Measurements from ENCODE around the gene RAD52. TPM values are rescaled to one million over a fixed set of nuclear protein-coding genes. Genes with fewer than 3 reads are reported as not detected.

RAD52 gene
- total and polyA plus RNA-seq, 7 donors, result 5.9 to 14.4 (median 7.2) TPM

GRCh38 chr12:968545-968944 lies 19.1 kb upstream of the RAD52 start:
- no peak for DNase-seq
- TF ChIP-seq CTCF (IDR thresholded peaks at IDR 0.05), result no peak
- Histone ChIP-seq H3K9me3 (no peaks in the 10 kb centered on the region), H3K27ac (no peak overlapping the region), H3K36me3 (ENCODE audit: insufficient read depth in 1 of 2, low read depth in 1 of 2) (no peaks in the 10 kb centered on the region), H3K4me1 (no peaks in the 10 kb centered on the region), H3K4me3 (no peak overlapping the region), H3K27me3 (ENCODE audit: insufficient read depth in 3 of 3, low read length in 2 of 3) (no peaks in the 10 kb centered on the region)
- ATAC-seq, result no peak
- intact Hi-C loops (cut with DNase I), result no loop called here
- 65 to 90% (median 86%) methylated on average over 4 of the region's 4 CpGs for WGBS, 3 donors

DNA sequence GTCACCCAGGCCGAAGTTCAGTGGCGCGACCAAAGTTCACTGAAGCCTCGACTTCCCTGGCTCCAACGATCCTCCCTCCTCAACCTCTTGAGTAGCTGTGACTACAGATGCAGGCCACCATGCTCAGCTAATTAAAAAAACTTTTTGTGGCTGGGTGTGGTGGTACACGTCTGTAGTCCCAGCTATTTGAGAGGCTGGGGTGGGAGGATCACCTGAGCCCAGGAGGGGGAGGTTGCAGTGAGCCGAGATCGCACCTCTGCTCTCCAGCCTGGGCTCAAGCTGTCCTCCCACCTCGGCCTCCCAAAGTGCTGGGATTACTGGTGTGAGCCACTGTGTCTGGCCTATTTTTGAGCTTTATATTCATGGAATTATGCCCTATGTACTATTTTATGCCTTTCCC lies 18.1 kb upstream of the RAD52 start:
- H3K27ac ChIP-seq, result no peak overlapping the region
- no peak for ATAC-seq
- H3K4me3 ChIP-seq, result no peak overlapping the region
- no peak for TF ChIP-seq CTCF (IDR thresholded peaks at IDR 0.05)
- 82 to 95% (median 87%) methylated on average over 9 of the region's 9 CpGs for WGBS, 3 donors
- intact Hi-C loops (cut with DNase I), result no loop called here
- H3K27me3 ChIP-seq (ENCODE audit: insufficient read depth in 3 of 3, low read length in 2 of 3), result no peaks in the 10 kb centered on the region
- DNase-seq, result no peak
- H3K4me1 ChIP-seq, result no peaks in the 10 kb centered on the region
- H3K9me3 ChIP-seq, result no peaks in the 10 kb centered on the region
- no peaks in the 10 kb centered on the region for H3K36me3 ChIP-seq (ENCODE audit: insufficient read depth in 1 of 2, low read depth in 1 of 2)

DNA sequence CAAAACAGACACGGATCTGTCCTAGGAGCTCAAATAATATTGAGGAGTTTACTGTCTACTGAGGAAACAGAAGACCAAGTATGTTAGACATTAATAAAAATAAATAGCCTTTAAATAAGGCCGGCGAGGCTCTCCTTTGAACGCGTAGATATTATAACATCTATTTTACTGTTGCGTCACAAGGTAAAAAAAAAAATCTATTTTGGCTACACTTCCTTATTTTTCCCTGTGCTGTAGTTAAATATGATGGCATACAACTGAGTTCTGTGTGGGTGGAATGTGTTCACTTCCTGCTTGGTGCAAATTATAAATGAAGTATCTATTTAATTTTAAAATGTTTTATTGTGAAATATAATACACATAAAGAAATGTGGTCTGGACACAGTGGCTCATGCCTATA lies 17.2 kb upstream of the RAD52 start:
- no peak for TF ChIP-seq CTCF (IDR thresholded peaks at IDR 0.05)
- H3K36me3 ChIP-seq (ENCODE audit: insufficient read depth in 1 of 2, low read depth in 1 of 2), result no peaks in the 10 kb centered on the region
- ATAC-seq, result no peak
- no peaks in the 10 kb centered on the region for H3K27me3 ChIP-seq (ENCODE audit: insufficient read depth in 3 of 3, low read length in 2 of 3)
- no peaks in the 10 kb centered on the region for H3K4me1 ChIP-seq
- no peak overlapping the region for H3K27ac ChIP-seq
- no peak overlapping the region for H3K4me3 ChIP-seq
- DNase-seq, result no peak
- intact Hi-C loops (cut with DNase I), result no loop called here
- no peaks in the 10 kb centered on the region for H3K9me3 ChIP-seq
- 79 to 84% (median 80%) methylated on average over 6 of the region's 6 CpGs for WGBS, 3 donors

- WGBS, 3 donors, result 45 to 51% (median 46%) methylated on average over 8 of the region's 8 CpGs
- intact Hi-C loops (cut with DNase I), result no loop called here
- no peaks in the 10 kb centered on the region for H3K9me3 ChIP-seq
- ATAC-seq (peak in 2 of 4 donors; percentile 33 to 38), DNase-seq (no peak)
- no peaks in the 10 kb centered on the region for H3K4me1 ChIP-seq
- TF ChIP-seq CTCF (IDR thresholded peaks at IDR 0.05), result no peak
- H3K27me3 ChIP-seq (ENCODE audit: insufficient read depth in 3 of 3, low read length in 2 of 3), result no peaks in the 10 kb centered on the region
- H3K4me3 ChIP-seq, result no peak overlapping the region
- H3K36me3 ChIP-seq (ENCODE audit: insufficient read depth in 1 of 2, low read depth in 1 of 2), result no peaks in the 10 kb centered on the region
- no peak overlapping the region for H3K27ac ChIP-seq
Measured at GRCh38 chr12:958588-959123, 9.2 kb upstream of the RAD52 start.

GRCh38 chr12:955939-956338 lies 6.4 kb upstream of the RAD52 start:
- DNase-seq (no peak), ATAC-seq (no peak)
- no peaks in the 10 kb centered on the region for H3K36me3 ChIP-seq (ENCODE audit: insufficient read depth in 1 of 2, low read depth in 1 of 2)
- no peaks in the 10 kb centered on the region for H3K9me3 ChIP-seq
- no peak for TF ChIP-seq CTCF (IDR thresholded peaks at IDR 0.05)
- H3K27me3 ChIP-seq (ENCODE audit: insufficient read depth in 3 of 3, low read length in 2 of 3), result no peaks in the 10 kb centered on the region
- intact Hi-C loops (cut with DNase I), result no loop called here
- no peak overlapping the region for H3K4me3 ChIP-seq
- H3K27ac ChIP-seq, result no peak overlapping the region
- H3K4me1 ChIP-seq, result no peaks in the 10 kb centered on the region
- WGBS, 3 donors, result 90 to 94% (median 93%) methylated on average over 6 of the region's 6 CpGs
